Spinal cord (tissue), 10 donors: Measurements from ENCODE around the gene KRTAP4-11. TPM values are rescaled to one million over a fixed set of nuclear protein-coding genes. Genes with fewer than 3 reads are reported as not detected.
"Not testable (repeated sequence)": the region's sequence is repeated elsewhere in the genome, so short reads cannot be mapped to it uniquely, and the experiment has no call there.

Source experiments
- DNase-seq, 6 donors: peaks; one replicate each; pipeline versions ENCODE4 v3.0.0 to v3.0.0-alpha.2; 2013 to 2015; ENCODE audit warnings: low spot score in 6 of 6, low read depth in 4 of 6
- H3K27ac ChIP-seq: one replicate; pipeline ENCODE4 v1.5.1; 2013; ENCODE audit warnings: low read depth, low read length, control low read depth
- H3K27me3 ChIP-seq: one replicate; pipeline ENCODE4 v1.6.1; 2013; ENCODE audit warnings: low read length; ENCODE audit not compliant: control insufficient read depth, insufficient read depth
- H3K36me3 ChIP-seq: one replicate; pipeline ENCODE4 v1.6.1; 2013; ENCODE audit warnings: low read length; ENCODE audit not compliant: control insufficient read depth, insufficient read depth
- H3K4me1 ChIP-seq: one replicate; pipeline ENCODE4 v1.6.1; 2013; ENCODE audit warnings: low read length; ENCODE audit not compliant: control insufficient read depth, insufficient read depth
- H3K4me3 ChIP-seq: one replicate; pipeline ENCODE4 v1.5.1; 2013; ENCODE audit warnings: low read depth, low read length, control low read depth
- H3K9me3 ChIP-seq: one replicate; pipeline ENCODE4 v1.6.1; 2013; ENCODE audit warnings: low read length; ENCODE audit not compliant: control insufficient read depth, insufficient read depth
- WGBS: methylation state at CpG from one replicate; pipeline ENCODE4 v1.1.5; 2013; ENCODE audit warnings: missing lambda C conversion rate; ENCODE audit not compliant: insufficient coverage; 5-methylcytosine and 5-hydroxymethylcytosine counted together
- polyA plus RNA-seq, 2 donors: library from polyadenylated mRNA; unstranded; fragments of 120-200 nt; gene quantifications; one replicate each; pipeline ENCODE4 v1.2.1, GENCODE V29; 2013; ENCODE audit not compliant: insufficient read length in 2 of 2
- total RNA-seq, 2 donors: library from RNA; depleted of rRNA in 1 of 2; stranded (reverse); fragments of 120-200 nt in 1 of 2; fragments of >200 nt in 1 of 2; gene quantifications; one replicate each; pipeline versions ENCODE4 v1.2.3 to v1.2.4, GENCODE V29; 2013 to 2014
- donor health status: healthy.

Gene KRTAP4-11
- total and polyA plus RNA-seq, 4 donors, result not detected

GRCh38 chr17:41108728-41109386, 9.3 kb downstream of the KRTAP4-11 start:
- H3K9me3 ChIP-seq, H3K36me3 ChIP-seq, DNase-seq, H3K27ac ChIP-seq, H3K4me3 ChIP-seq, H3K4me1 ChIP-seq, H3K27me3 ChIP-seq: not testable (repeated sequence)
- no CpG with 5 or more reads among the region's 1 CpG for WGBS

GRCh38 chr17:41107941-41108450, 10.2 kb downstream of the KRTAP4-11 start:
- Histone ChIP-seq H3K4me3 (no peak overlapping the region), H3K27me3 (no peaks in the 10 kb centered on the region), H3K9me3 (no peaks in the 10 kb centered on the region), H3K4me1 (no peaks in the 10 kb centered on the region), H3K36me3 (no peaks in the 10 kb centered on the region), H3K27ac (no peak overlapping the region)
- DNase-seq, result no peak
- 89% methylated on average over 1 of the region's 1 CpG for WGBS

- WGBS, result 69% methylated on average over 9 of the region's 10 CpGs
Measured at GRCh38 chr17:41105347-41105746, 12.8 kb downstream of the KRTAP4-11 start, which contains the start of gene KRTAP4-9. Gene KRTAP4-9 (plus strand): TSS chr17:41105389. CDS start chr17:41105389, 0 bp downstream.

GRCh38 chr17:41104386-41105038, 13.7 kb downstream of the KRTAP4-11 start:
- no CpG with 5 or more reads among the region's 2 CpGs for WGBS
- not testable (repeated sequence) for H3K4me3 ChIP-seq, H3K36me3 ChIP-seq, H3K4me1 ChIP-seq, H3K9me3 ChIP-seq, H3K27me3 ChIP-seq, DNase-seq, H3K27ac ChIP-seq

More at GRCh38 chr17:41105347-41105746, 12.8 kb downstream of the KRTAP4-11 start, which contains the start of gene KRTAP4-9:
- not testable (repeated sequence) for H3K27ac ChIP-seq, H3K36me3 ChIP-seq, H3K4me3 ChIP-seq, H3K27me3 ChIP-seq, DNase-seq, H3K9me3 ChIP-seq, H3K4me1 ChIP-seq

GRCh38 chr17:41103896-41104295, 14.3 kb downstream of the KRTAP4-11 start:
- Histone ChIP-seq H3K27me3 (no peaks in the 10 kb centered on the region), H3K4me1 (no peaks in the 10 kb centered on the region), H3K36me3 (no peaks in the 10 kb centered on the region), H3K4me3 (no peak overlapping the region), H3K9me3 (no peaks in the 10 kb centered on the region), H3K27ac (no peak overlapping the region)
- WGBS, result no CpG with 5 or more reads among the region's 1 CpG
- DNase-seq, result no peak

- WGBS, result 43% methylated on average over 9 of the region's 10 CpGs
- H3K4me1 ChIP-seq, result no peaks in the 10 kb centered on the region
- H3K9me3 ChIP-seq, result no peaks in the 10 kb centered on the region
- no peaks in the 10 kb centered on the region for H3K27me3 ChIP-seq
- no peak within 1 kb of the TSS for H3K4me3 ChIP-seq
- no peak for DNase-seq
- H3K27ac ChIP-seq, result no peak within 1 kb of the TSS
- H3K36me3 ChIP-seq, result no peaks in the 10 kb centered on the region
Measured at GRCh38 chr17:41101586-41102259, 16.4 kb downstream of the KRTAP4-11 start, which contains the start of gene KRTAP4-16. Gene KRTAP4-16 (minus strand): TSS chr17:41102209. CDS start chr17:41102209, 0 bp downstream.

GRCh38 chr17:41099682-41100480, 18.3 kb downstream of the KRTAP4-11 start:
- not testable (repeated sequence) for DNase-seq, H3K4me3 ChIP-seq
- 100% methylated on average over 1 of the region's 7 CpGs for WGBS

GRCh38 chr17:41098481-41098880, 19.7 kb downstream of the KRTAP4-11 start:
- 80% methylated on average over 1 of the region's 6 CpGs for WGBS
- Histone ChIP-seq H3K36me3 (no peaks in the 10 kb centered on the region), H3K27me3 (no peaks in the 10 kb centered on the region), H3K4me1 (no peaks in the 10 kb centered on the region), H3K4me3 (no peak overlapping the region), H3K9me3 (no peaks in the 10 kb centered on the region), H3K27ac (no peak overlapping the region)
- no peak for DNase-seq

More at GRCh38 chr17:41099682-41100480, 18.3 kb downstream of the KRTAP4-11 start:
- not testable (repeated sequence) for H3K27ac ChIP-seq, H3K9me3 ChIP-seq, H3K27me3 ChIP-seq, H3K4me1 ChIP-seq, H3K36me3 ChIP-seq

- WGBS, result 63% methylated on average over 1 of the region's 4 CpGs
Measured at GRCh38 chr17:41098042-41098441, 20.1 kb downstream of the KRTAP4-11 start, which contains the start of gene KRTAP4-8. Gene KRTAP4-8 (minus strand): TSS chr17:41098142. CDS start chr17:41098084, 58 bp downstream.

More at GRCh38 chr17:41098042-41098441, 20.1 kb downstream of the KRTAP4-11 start, which contains the start of gene KRTAP4-8:
- no peaks in the 10 kb centered on the region for H3K27me3 ChIP-seq
- H3K27ac ChIP-seq, result no peak within 1 kb of the TSS
- no peaks in the 10 kb centered on the region for H3K9me3 ChIP-seq
- H3K36me3 ChIP-seq, result no peaks in the 10 kb centered on the region
- H3K4me3 ChIP-seq, result no peak within 1 kb of the TSS
- H3K4me1 ChIP-seq, result no peaks in the 10 kb centered on the region
- no peak for DNase-seq
